ENCODE data around the gene FAM83B. TPM values are rescaled to one million over a fixed set of nuclear protein-coding genes. Genes with fewer than 3 reads are reported as not detected.
"Not testable (repeated sequence)": the region's sequence is repeated elsewhere in the genome, so short reads cannot be mapped to it uniquely, and the experiment has no call there.

Gene FAM83B
- total RNA-seq, 8 experiments from 2014 or later, result 0.05 to 0.71 (median 0.12) TPM; not detected in 4

GRCh38 chr6:54913211-54913610, 66.6 kb downstream of the FAM83B start:
- Histone ChIP-seq H3K4me1 (replicated peaks in 1 of 2) (no peaks in the 10 kb centered on the region), H3K4me3 (no peak overlapping the region), H3K27ac (no peak overlapping the region)
- ATAC-seq (replicated peaks in 6 of 8), result no peak
- in situ Hi-C loops (cut with MboI; ENCODE audit: low pct_unique_long_range_greater_than_20kb in 2 of 9, low sequenced_read_pairs in 9 of 9, unreplicated experiment in 9 of 9), result no loop called here
- 22 to 100% (median 89%) methylated on average over 1 to 2 of the region's 2 CpGs for WGBS, 10 experiments

DNA sequence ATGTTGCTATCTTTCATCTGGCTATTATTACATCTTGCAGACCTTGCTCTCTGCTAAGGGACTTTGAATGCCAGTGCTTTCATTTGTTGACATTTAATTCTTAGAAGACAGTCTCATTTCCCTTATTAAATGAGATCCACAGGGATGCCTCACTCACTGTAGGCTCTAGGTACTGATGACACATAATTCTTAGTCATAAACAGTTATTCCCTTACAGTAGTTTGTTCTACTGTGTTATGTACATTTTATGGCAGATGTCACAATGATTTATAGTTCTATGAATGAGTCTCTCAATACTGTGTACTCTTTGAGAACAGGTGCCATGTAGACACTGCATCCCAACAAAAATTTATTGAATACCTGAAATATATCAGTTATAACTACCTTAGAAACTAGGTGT, 70.3 kb downstream of the FAM83B start:
- peak in 2 of 8 experiments; percentile 69 for ATAC-seq (replicated peaks in 6 of 8)
- Histone ChIP-seq H3K27ac (no peak overlapping the region), H3K4me1 (replicated peaks in 1 of 2) (no peaks in the 10 kb centered on the region), H3K4me3 (no peak overlapping the region)
- in situ Hi-C loops (cut with MboI; ENCODE audit: low pct_unique_long_range_greater_than_20kb in 2 of 9, low sequenced_read_pairs in 9 of 9, unreplicated experiment in 9 of 9), result no loop called here

DNA sequence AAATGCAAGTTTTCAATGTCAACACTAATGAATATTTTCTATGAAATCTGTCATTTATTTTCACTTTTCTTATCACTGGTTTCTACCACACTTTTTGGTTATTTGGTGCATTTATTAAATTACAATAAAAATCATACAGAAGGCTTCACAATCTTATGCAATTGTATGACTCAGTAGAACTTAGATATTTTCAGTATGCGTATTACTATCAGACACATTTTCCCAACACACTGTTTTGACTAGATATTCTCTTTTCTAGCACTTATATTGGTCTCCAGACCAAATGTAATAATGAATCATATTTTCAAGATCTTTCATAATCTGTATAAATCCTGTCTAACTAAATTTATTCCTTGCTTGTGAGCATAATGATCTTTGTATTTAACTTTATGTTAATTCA, 74.1 kb downstream of the FAM83B start:
- H3K4me3 ChIP-seq, result no peak overlapping the region
- ATAC-seq (replicated peaks in 6 of 8), result no peak
- 55 to 100% (median 90%) methylated on average over 1 of the region's 1 CpG; no CpG with 5 or more reads in 1 of the 10 experiments for WGBS, 10 experiments

GRCh38 chr6:54921891-54922290, 75.3 kb downstream of the FAM83B start:
- ATAC-seq (replicated peaks in 6 of 8), result no peak
- in situ Hi-C loops (cut with MboI; ENCODE audit: low pct_unique_long_range_greater_than_20kb in 2 of 9, low sequenced_read_pairs in 9 of 9, unreplicated experiment in 9 of 9), result no loop called here
- no peaks in the 10 kb centered on the region for H3K4me1 ChIP-seq (replicated peaks in 1 of 2)
- whole genome bisulfite sequencing, 10 experiments, result 0 to 100% (median 80%) methylated on average over 1 of the region's 1 CpG; no CpG with 5 or more reads in 1 of the 10 experiments
- H3K4me3 ChIP-seq, result no peak overlapping the region
- no peak overlapping the region for H3K27ac ChIP-seq

More for the DNA sequence above, 74.1 kb downstream of the FAM83B start:
- in situ Hi-C loops (cut with MboI; ENCODE audit: low pct_unique_long_range_greater_than_20kb in 2 of 9, low sequenced_read_pairs in 9 of 9, unreplicated experiment in 9 of 9), result no loop called here
- no peaks in the 10 kb centered on the region for H3K4me1 ChIP-seq (replicated peaks in 1 of 2)
- H3K27ac ChIP-seq, result no peak overlapping the region

DNA sequence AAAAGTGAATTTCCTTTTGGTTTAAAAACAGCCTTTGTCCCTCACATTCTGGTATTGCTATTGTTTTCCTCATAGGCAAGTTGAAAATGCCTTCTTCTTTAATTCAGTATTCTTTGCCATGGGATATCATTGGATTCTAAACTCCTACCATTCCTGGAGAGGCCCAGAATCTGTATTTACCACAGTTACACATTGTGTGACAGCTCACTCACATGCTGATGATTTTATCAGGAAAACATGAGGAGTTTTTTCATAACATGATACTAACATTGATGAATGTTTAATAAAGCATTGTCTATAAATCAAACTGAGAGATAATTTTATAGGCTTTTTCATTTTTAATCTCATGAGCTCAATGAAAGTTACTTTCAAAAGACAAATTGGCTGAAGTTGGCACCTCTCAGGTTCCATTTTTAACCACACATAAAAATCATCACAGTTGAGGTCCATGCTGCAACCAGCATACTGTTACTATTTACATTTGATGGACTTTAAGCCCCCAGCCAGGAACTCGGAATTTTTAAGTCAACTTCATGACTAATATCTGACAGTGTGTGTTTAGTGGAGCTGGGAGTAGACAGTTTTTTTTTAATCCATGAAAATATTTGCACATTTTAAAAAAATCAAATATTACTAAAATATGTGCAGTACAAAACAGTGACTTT, 82.8 kb downstream of the FAM83B start:
- H3K4me1 ChIP-seq (replicated peaks in 1 of 2), result no peaks in the 10 kb centered on the region
- H3K4me3 ChIP-seq, result no peak overlapping the region
- in situ Hi-C loops (cut with MboI; ENCODE audit: low pct_unique_long_range_greater_than_20kb in 2 of 9, low sequenced_read_pairs in 9 of 9, unreplicated experiment in 9 of 9), result no loop called here
- 0 to 100% (median 55%) methylated on average over 1 of the region's 1 CpG; no CpG with 5 or more reads in 2 of the 10 experiments for WGBS, 10 experiments
- no peak overlapping the region for H3K27ac ChIP-seq
- no peak for ATAC-seq (replicated peaks in 6 of 8)

DNA sequence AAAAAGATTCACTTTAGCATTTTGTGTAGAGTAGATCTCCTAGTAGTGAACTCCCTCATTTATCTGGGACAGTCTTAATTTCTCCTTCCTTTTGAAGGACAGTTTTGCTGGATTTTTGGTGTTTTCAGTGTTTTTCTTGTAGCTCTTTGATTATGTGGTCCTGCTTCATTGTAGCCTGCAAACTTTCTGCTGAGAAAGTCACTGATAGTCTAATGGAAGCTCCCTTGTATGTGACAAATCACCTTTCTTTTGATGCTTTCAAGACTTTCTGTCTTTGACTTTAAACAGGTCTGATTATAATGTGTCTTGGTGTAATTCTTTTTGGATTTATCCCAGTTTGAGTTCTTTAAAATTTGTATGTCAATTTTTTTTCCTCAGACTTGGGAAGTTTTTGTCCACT, 86.1 kb downstream of the FAM83B start:
- Histone ChIP-seq H3K4me3 (no peak overlapping the region), H3K27ac (no peak overlapping the region), H3K4me1 (replicated peaks in 1 of 2) (no peaks in the 10 kb centered on the region)
- no peak for ATAC-seq (replicated peaks in 6 of 8)
- in situ Hi-C loops (cut with MboI; ENCODE audit: low pct_unique_long_range_greater_than_20kb in 2 of 9, low sequenced_read_pairs in 9 of 9, unreplicated experiment in 9 of 9), result no loop called here

DNA sequence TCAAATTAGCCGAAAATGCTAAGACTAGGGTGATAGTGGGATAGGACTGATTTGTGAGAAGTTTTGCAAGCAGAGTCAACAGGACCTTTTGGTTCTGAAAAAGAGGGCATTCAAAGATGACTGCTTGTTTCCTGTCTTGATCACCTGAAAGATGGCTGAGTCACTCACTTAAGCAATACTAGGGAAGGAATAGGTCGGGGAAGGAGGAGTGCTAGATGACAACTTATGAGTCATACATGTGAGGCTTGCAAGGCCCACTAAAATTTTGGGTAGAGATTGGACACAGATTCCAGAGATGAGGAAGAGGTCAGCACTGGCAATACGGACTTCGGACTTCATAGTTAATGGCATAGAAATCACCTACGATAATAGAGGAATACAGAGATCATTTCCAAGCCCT, 89.2 kb downstream of the FAM83B start:
- Histone ChIP-seq H3K4me1 (replicated peaks in 1 of 2) (no peaks in the 10 kb centered on the region), H3K4me3 (no peak overlapping the region), H3K27ac (no peak overlapping the region)
- whole genome bisulfite sequencing, 10 experiments, result 14 to 100% (median 91%) methylated on average over 1 to 5 of the region's 5 CpGs; no CpG with 5 or more reads in 2 of the 10 experiments
- ATAC-seq (replicated peaks in 6 of 8), result no peak
- in situ Hi-C loops (cut with MboI; ENCODE audit: low pct_unique_long_range_greater_than_20kb in 2 of 9, low sequenced_read_pairs in 9 of 9, unreplicated experiment in 9 of 9), result no loop called here

DNA sequence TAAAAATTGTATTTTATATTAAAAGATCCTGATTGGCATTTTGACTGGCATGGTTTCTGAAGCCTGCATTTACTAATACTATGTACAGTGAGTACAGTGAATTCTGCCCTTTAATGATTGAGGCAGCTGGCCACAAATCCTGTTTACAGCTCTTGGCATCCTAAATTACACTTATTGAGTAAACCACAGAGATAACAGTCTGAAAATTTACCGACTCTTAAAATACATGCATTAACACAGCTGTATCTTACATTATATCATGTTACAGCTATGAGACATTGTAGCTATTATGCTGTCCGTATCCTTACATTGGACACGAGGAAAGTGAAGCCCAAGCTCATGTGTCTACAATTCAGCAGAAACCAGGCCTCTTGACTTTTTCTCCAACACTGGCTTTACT, 90.8 kb downstream of the FAM83B start:
- WGBS, 10 experiments, result 0 to 100% (median 90%) methylated on average over 1 to 3 of the region's 3 CpGs; no CpG with 5 or more reads in 1 of the 10 experiments
- in situ Hi-C loops (cut with MboI; ENCODE audit: low pct_unique_long_range_greater_than_20kb in 2 of 9, low sequenced_read_pairs in 9 of 9, unreplicated experiment in 9 of 9), result no loop called here

DNA sequence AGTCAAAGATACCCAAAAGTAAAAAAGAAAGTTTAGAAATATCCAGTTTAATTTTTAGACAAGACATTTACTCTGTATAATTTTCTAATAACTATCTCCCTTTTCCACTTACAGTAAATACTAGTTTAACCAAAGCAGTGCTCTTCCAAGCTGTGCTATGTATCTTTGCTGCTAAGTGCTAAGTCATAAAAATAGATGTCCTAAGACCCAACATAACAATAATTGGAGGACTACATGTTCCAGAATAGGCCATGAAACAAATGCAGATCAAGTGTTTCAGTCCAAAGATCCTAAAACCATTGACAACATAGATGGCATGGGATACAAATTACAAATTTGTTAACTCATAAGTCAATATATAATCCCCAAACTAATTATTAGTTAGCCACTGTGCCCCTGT, 111.1 kb downstream of the FAM83B start:
- no peak for ATAC-seq (replicated peaks in 6 of 8)
- in situ Hi-C loops (cut with MboI; ENCODE audit: low pct_unique_long_range_greater_than_20kb in 2 of 9, low sequenced_read_pairs in 9 of 9, unreplicated experiment in 9 of 9), result no loop called here
- Histone ChIP-seq H3K4me1 (replicated peaks in 1 of 2) (no peaks in the 10 kb centered on the region), H3K4me3 (no peak overlapping the region), H3K27ac (no peak overlapping the region)

More for the DNA sequence above, 90.8 kb downstream of the FAM83B start:
- Histone ChIP-seq H3K27ac (no peak overlapping the region), H3K4me1 (replicated peaks in 1 of 2) (no peaks in the 10 kb centered on the region), H3K4me3 (no peak overlapping the region)
- ATAC-seq (replicated peaks in 6 of 8), result no peak

- Histone ChIP-seq H3K27ac (no peak overlapping the region), H3K4me1 (replicated peaks in 1 of 2) (no peaks in the 10 kb centered on the region), H3K4me3 (no peak overlapping the region)
- in situ Hi-C loops (cut with MboI; ENCODE audit: low pct_unique_long_range_greater_than_20kb in 2 of 9, low sequenced_read_pairs in 9 of 9, unreplicated experiment in 9 of 9), result no loop called here
- whole genome bisulfite sequencing, 10 experiments, result 0 to 100% (median 46%) methylated on average over 1 to 3 of the region's 3 CpGs
- no peak for ATAC-seq (replicated peaks in 6 of 8)
Measured at GRCh38 chr6:54958446-54958845, 111.9 kb downstream of the FAM83B start.

- in situ Hi-C loops (cut with MboI; ENCODE audit: low pct_unique_long_range_greater_than_20kb in 2 of 9, low sequenced_read_pairs in 9 of 9, unreplicated experiment in 9 of 9), result no loop called here
- WGBS, 10 experiments, result 0 to 93% (median 70%) methylated on average over 1 to 4 of the region's 4 CpGs; no CpG with 5 or more reads in 1 of the 10 experiments
- Histone ChIP-seq H3K27ac (no peak overlapping the region), H3K4me3 (no peak overlapping the region), H3K4me1 (replicated peaks in 1 of 2) (no peaks in the 10 kb centered on the region)
- peak in 3 of 8 experiments; percentile 29 to 69 (median 50) for ATAC-seq (replicated peaks in 6 of 8)
Measured at GRCh38 chr6:54959820-54960219, 113.2 kb downstream of the FAM83B start.

GRCh38 chr6:54961372-54961771, 114.8 kb downstream of the FAM83B start:
- H3K27ac ChIP-seq; H3K4me1 ChIP-seq (replicated peaks in 1 of 2); ATAC-seq (replicated peaks in 6 of 8); in situ Hi-C loops (cut with MboI; ENCODE audit: low pct_unique_long_range_greater_than_20kb in 2 of 9, low sequenced_read_pairs in 9 of 9, unreplicated experiment in 9 of 9); H3K4me3 ChIP-seq: not testable (repeated sequence)
- 50 to 95% (median 90%) methylated on average over 1 to 8 of the region's 23 CpGs; no CpG with 5 or more reads in 5 of the 10 experiments for WGBS, 10 experiments

GRCh38 chr6:54970337-54970736, 123.8 kb downstream of the FAM83B start:
- WGBS, 10 experiments, result 49 to 100% (median 79%) methylated on average over 1 to 3 of the region's 3 CpGs; no CpG with 5 or more reads in 2 of the 10 experiments
- no peak for ATAC-seq (replicated peaks in 6 of 8)
- in situ Hi-C loops (cut with MboI; ENCODE audit: low pct_unique_long_range_greater_than_20kb in 2 of 9, low sequenced_read_pairs in 9 of 9, unreplicated experiment in 9 of 9), result no loop called here
- no peaks in the 10 kb centered on the region for H3K4me1 ChIP-seq (replicated peaks in 1 of 2)
- H3K27ac ChIP-seq, result no peak overlapping the region
- H3K4me3 ChIP-seq, result no peak overlapping the region

- Histone ChIP-seq H3K4me1 (replicated peaks in 1 of 2) (no peaks in the 10 kb centered on the region), H3K27ac (no peak overlapping the region), H3K4me3 (no peak overlapping the region)
- ATAC-seq (replicated peaks in 6 of 8), result no peak
- in situ Hi-C loops (cut with MboI; ENCODE audit: low pct_unique_long_range_greater_than_20kb in 2 of 9, low sequenced_read_pairs in 9 of 9, unreplicated experiment in 9 of 9), result no loop called here
- WGBS, 10 experiments, result 17 to 95% (median 50%) methylated on average over 1 to 2 of the region's 2 CpGs; no CpG with 5 or more reads in 1 of the 10 experiments
Measured at GRCh38 chr6:54971825-54972224, 125.3 kb downstream of the FAM83B start.
